SU-DHL-6 (cell line): ENCODE measurements around the gene PALLD.

ENCODE experiments used
- H2AFZ ChIP-seq: fragments of 200-600 bp; sonication (generic); 2 replicates; pipeline ENCODE4 v1.6.1; 2014; ENCODE audit warnings: low read depth, mild to moderate bottlenecking, moderate library complexity, mixed read lengths, antibody characterized with exemption, low read length; ENCODE audit not compliant: severe bottlenecking
- H3F3A ChIP-seq: fragments of 200-600 bp; shearing (Covaris generic); 2 replicates; pipeline ENCODE4 v1.6.0; 2016; ENCODE audit warnings: antibody characterized with exemption, mild to moderate bottlenecking; ENCODE audit not compliant: insufficient read depth
- H3K27ac ChIP-seq: fragments of 200-600 bp; sonication (generic); 2 replicates; pipeline ENCODE4 v1.5.1; 2016; ENCODE audit warnings: low read depth, mild to moderate bottlenecking, low read length, moderate library complexity, mixed read lengths
- H3K27me3 ChIP-seq: fragments of 200-600 bp; sonication (generic), shearing (Covaris generic); 2 replicates; pipeline ENCODE4 v1.6.0; 2014; ENCODE audit warnings: mild to moderate bottlenecking, low read length
- H3K36me3 ChIP-seq: fragments of 200-600 bp; sonication (generic); 2 replicates; pipeline ENCODE4 v1.6.1; 2014; ENCODE audit warnings: mild to moderate bottlenecking, low read length, mixed read lengths
- H3K4me2 ChIP-seq: fragments of 300-600, 200-600 bp; shearing (Covaris generic), sonication (generic); 2 replicates; pipeline ENCODE4 v1.6.0; 2014; ENCODE audit warnings: low read length, low read depth, mild to moderate bottlenecking; ENCODE audit not compliant: poor library complexity, severe bottlenecking
- H3K4me3 ChIP-seq: fragments of 200-600 bp; sonication (generic); 2 replicates; pipeline ENCODE4 v1.5.1; 2014; ENCODE audit warnings: antibody characterized with exemption, low read length, mild to moderate bottlenecking, mixed read lengths; ENCODE audit not compliant: insufficient read depth, poor library complexity, severe bottlenecking
- H3K79me2 ChIP-seq: fragments of 200-600 bp; sonication (generic); 2 replicates; pipeline ENCODE4 v1.6.1; 2014; ENCODE audit warnings: mild to moderate bottlenecking, low read length, moderate library complexity; ENCODE audit not compliant: insufficient read depth
- H3K9ac ChIP-seq: fragments of 200-600 bp; sonication (generic); 2 replicates; pipeline ENCODE4 v1.7.0; 2014; ENCODE audit warnings: mild to moderate bottlenecking, low read length
- H3K9me2 ChIP-seq: fragments of 200-600 bp; sonication (generic); replicated peaks from 2 replicates; pipeline ENCODE4 v1.6.1; 2014; ENCODE audit warnings: low read length; ENCODE audit not compliant: insufficient read depth
- H3K9me3 ChIP-seq: fragments of 200-600 bp; sonication (generic); 2 replicates; pipeline ENCODE4 v1.6.1; 2014; ENCODE audit warnings: low read length, mixed read lengths; ENCODE audit not compliant: insufficient read depth
- H4K20me1 ChIP-seq: fragments of 200-600 bp; sonication (generic); 2 replicates; pipeline ENCODE4 v1.6.1; 2014; ENCODE audit warnings: low read depth, mild to moderate bottlenecking, antibody characterized with exemption, low read length, moderate library complexity, mixed read lengths
- EZH2phosphoT487 ChIP-seq: fragments of 200-600 bp; sonication (generic), shearing (Covaris generic); conservative IDR thresholded peaks from 2 replicates; pipeline ENCODE4 v1.6.1; 2018; ENCODE audit warnings: mild to moderate bottlenecking, antibody characterized with exemption, low read length, moderate library complexity, mixed read lengths
- TF ChIP-seq, protein P1 (sequence below): fragments of 200-600 bp; sonication (generic); IDR thresholded peaks from one replicate; pipeline ENCODE4 v1.5.1; 2017; ENCODE audit warnings: antibody characterized with exemption, mild to moderate bottlenecking, low read length, moderate library complexity; ENCODE audit not compliant: insufficient read depth, poor library complexity, severe bottlenecking

PALLD gene

GRCh38 chr4:168674077-168674747 lies 177.4 kb downstream of the PALLD start:
- H3K9me2 ChIP-seq = no peaks in the 10 kb centered on the region
- H3K36me3 ChIP-seq = no peaks in the 10 kb centered on the region
- H4K20me1 ChIP-seq = no peaks in the 10 kb centered on the region
- H2AFZ ChIP-seq = no peak overlapping the region
- H3K4me2 ChIP-seq = no peak overlapping the region
- H3F3A ChIP-seq = no peaks in the 10 kb centered on the region
- H3K9me3 ChIP-seq = no peaks in the 10 kb centered on the region
- no peak for TF ChIP-seq EZH2phosphoT487
- TF ChIP-seq, protein P1, sequence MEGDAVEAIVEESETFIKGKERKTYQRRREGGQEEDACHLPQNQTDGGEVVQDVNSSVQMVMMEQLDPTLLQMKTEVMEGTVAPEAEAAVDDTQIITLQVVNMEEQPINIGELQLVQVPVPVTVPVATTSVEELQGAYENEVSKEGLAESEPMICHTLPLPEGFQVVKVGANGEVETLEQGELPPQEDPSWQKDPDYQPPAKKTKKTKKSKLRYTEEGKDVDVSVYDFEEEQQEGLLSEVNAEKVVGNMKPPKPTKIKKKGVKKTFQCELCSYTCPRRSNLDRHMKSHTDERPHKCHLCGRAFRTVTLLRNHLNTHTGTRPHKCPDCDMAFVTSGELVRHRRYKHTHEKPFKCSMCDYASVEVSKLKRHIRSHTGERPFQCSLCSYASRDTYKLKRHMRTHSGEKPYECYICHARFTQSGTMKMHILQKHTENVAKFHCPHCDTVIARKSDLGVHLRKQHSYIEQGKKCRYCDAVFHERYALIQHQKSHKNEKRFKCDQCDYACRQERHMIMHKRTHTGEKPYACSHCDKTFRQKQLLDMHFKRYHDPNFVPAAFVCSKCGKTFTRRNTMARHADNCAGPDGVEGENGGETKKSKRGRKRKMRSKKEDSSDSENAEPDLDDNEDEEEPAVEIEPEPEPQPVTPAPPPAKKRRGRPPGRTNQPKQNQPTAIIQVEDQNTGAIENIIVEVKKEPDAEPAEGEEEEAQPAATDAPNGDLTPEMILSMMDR = no peak
- H3K9ac ChIP-seq = no peak overlapping the region
- no peak overlapping the region for H3K27ac ChIP-seq
- H3K79me2 ChIP-seq = no peaks in the 10 kb centered on the region
- H3K4me3 ChIP-seq = no peak overlapping the region
- H3K27me3 ChIP-seq = no peaks in the 10 kb centered on the region

- no peaks in the 10 kb centered on the region for H3F3A ChIP-seq
- no peak overlapping the region for H3K27ac ChIP-seq
- H3K9me2 ChIP-seq = no peaks in the 10 kb centered on the region
- no peak overlapping the region for H2AFZ ChIP-seq
- H3K36me3 ChIP-seq = no peaks in the 10 kb centered on the region
- no peak overlapping the region for H3K4me2 ChIP-seq
- no peaks in the 10 kb centered on the region for H3K79me2 ChIP-seq
- H4K20me1 ChIP-seq = no peaks in the 10 kb centered on the region
- no peak overlapping the region for H3K9ac ChIP-seq
- H3K4me3 ChIP-seq = no peak overlapping the region
- H3K9me3 ChIP-seq = no peaks in the 10 kb centered on the region
- TF ChIP-seq, protein P1 = no peak
- no peak for TF ChIP-seq EZH2phosphoT487
- no peaks in the 10 kb centered on the region for H3K27me3 ChIP-seq
These were observed 178.0 kb downstream of the PALLD start for GRCh38 chr4:168674866-168675265.

DNA sequence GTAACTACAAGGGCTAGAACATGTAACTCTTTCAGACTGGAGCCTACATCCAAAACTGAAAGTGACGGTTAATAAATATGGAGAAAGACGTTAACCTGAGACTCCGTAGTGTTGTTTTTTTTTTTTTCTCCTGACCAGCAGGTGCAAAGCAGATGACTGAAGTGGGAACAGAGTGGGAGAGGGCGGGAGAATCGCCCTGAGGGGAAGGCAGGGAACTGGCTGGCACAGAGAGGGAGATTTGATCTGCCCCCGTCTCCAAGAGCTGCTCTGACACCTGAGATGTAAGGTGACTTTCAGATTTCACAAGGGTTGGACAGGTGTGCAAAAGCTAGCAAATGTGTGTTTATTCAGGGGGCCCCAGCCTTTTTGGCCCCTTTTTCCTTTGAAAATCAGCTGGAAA lies 180.2 kb downstream of the PALLD start:
- Histone ChIP-seq H3F3A (no peaks in the 10 kb centered on the region), H3K27ac (no peak overlapping the region), H3K4me2 (no peak overlapping the region), H3K4me3 (no peak overlapping the region), H3K27me3 (no peaks in the 10 kb centered on the region), H3K9ac (no peak overlapping the region), H3K9me2 (no peaks in the 10 kb centered on the region), H4K20me1 (no peaks in the 10 kb centered on the region), H3K79me2 (no peaks in the 10 kb centered on the region), H2AFZ (no peak overlapping the region), H3K36me3 (no peaks in the 10 kb centered on the region), H3K9me3 (no peaks in the 10 kb centered on the region)
- TF ChIP-seq, protein P1 = no peak
- no peak for TF ChIP-seq EZH2phosphoT487
